A549 (cell line): ENCODE measurements around the gene PRXL2B. TPM values are rescaled to one million over a fixed set of nuclear protein-coding genes. Genes with fewer than 3 reads are reported as not detected.
A peak's percentile ranks its signal among the peaks of the same experiment; 100 is the strongest.

Experiments used
- ATAC-seq, 2 experiments: fragments of 200-7000 bp in 1 of 2; fragments of >200 bp in 1 of 2; cut with Nextera tagmentation in 1 of 2; cut with Tn5 transposase in 1 of 2; 3 replicates each; pipeline versions ENCODE4 v1.8.0 to v1.9.1; 2018 to 2020; ENCODE audit warnings: mild to moderate bottlenecking in 1 of 2, moderate library complexity in 1 of 2
- CTCF ChIA-PET: fragments of 300-600 bp; sonication (Branson Sonifier 250); formaldehyde crosslinking; extraction: SDS; loops from one replicate; lab custom pipeline; 2021; ENCODE audit warnings: antibody characterized with exemption, inconsistent platforms; lab: Yijun Ruan, JAX
- POLR2A ChIA-PET: fragments of 350-600 bp; formaldehyde crosslinking; extraction: SDS; loops from one replicate; lab custom pipeline; 2021; ENCODE audit warnings: antibody characterized with exemption, inconsistent platforms; lab: Yijun Ruan, JAX
- DNase-seq, 2 experiments: peaks; one replicate each; pipeline versions ENCODE4 v3.0.0 to v3.0.0-alpha.2; 2011 to 2016; ENCODE audit warnings: low read depth in 1 of 2, low spot score in 1 of 2
- FAIRE-seq: peaks from 2 replicates; lab custom pipeline; 2011; peaks lifted over from hg19 to GRCh38; lab: Jason Lieb, UNC
- H3K27ac ChIP-seq, 2 experiments: fragments of >200 bp; sonication (Bioruptor Twin); formaldehyde crosslinking; 3 replicates each; pipeline ENCODE4 v1.5.1; 2016 to 2017
- H3K4me1 ChIP-seq: fragments of >200 bp; sonication (Bioruptor Twin); formaldehyde crosslinking; 3 replicates; pipeline ENCODE4 v1.6.1; 2016
- H3K4me2 ChIP-seq: fragments of >200 bp; sonication (Bioruptor Twin); formaldehyde crosslinking; 3 replicates; pipeline ENCODE4 v1.6.1; 2016
- H3K4me3 ChIP-seq: fragments of >200 bp; sonication (Bioruptor Twin); formaldehyde crosslinking; 3 replicates; pipeline ENCODE4 v1.5.1; 2016
- H3K9me3 ChIP-seq: fragments of >200 bp; sonication (Bioruptor Twin); formaldehyde crosslinking; 3 replicates; pipeline ENCODE4 v1.6.1; 2016
- E2F6 ChIP-seq: IDR thresholded peaks from 2 replicates; pipeline ENCODE4 v1.6.1; 2012; ENCODE audit warnings: low read depth, borderline replicate concordance
- FOSL2 ChIP-seq, 2 experiments: fragments of 450-650 bp in 1 of 2; fragments of >200 bp in 1 of 2; sonication (Bioruptor Twin) in 1 of 2; formaldehyde crosslinking; IDR thresholded peaks; 2 replicates each; pipeline versions ENCODE4 v1.5.0 to v1.6.1; 2016 to 2020; ENCODE audit warnings: mild to moderate bottlenecking in 1 of 2, moderate library complexity in 1 of 2
- HDAC2 ChIP-seq: fragments of 200-600 bp; sonication (generic); IDR thresholded peaks from 2 replicates; pipeline ENCODE4 v1.6.1; 2016
- JUN ChIP-seq, 2 experiments: fragments of >200 bp; sonication (Bioruptor Twin); formaldehyde crosslinking; IDR thresholded peaks; 2 replicates in 1 of 2; 3 replicates in 1 of 2; pipeline ENCODE4 v1.6.1; 2016 to 2017
- MAX ChIP-seq: IDR thresholded peaks from 2 replicates; pipeline ENCODE4 v1.6.1; 2012
- MAZ ChIP-seq: fragments of 150-350 bp; IDR thresholded peaks from 2 replicates; pipeline ENCODE4 v1.6.1; 2014; ENCODE audit warnings: antibody characterized with exemption, low read depth, low read length, borderline replicate concordance
- MYC ChIP-seq: IDR thresholded peaks from 2 replicates; pipeline ENCODE4 v1.6.1; 2012; ENCODE audit warnings: mild to moderate bottlenecking, inconsistent platforms, low read length, improper control_type of control experiment, borderline replicate concordance
- NFE2L2 ChIP-seq: fragments of 150-350 bp; conservative IDR thresholded peaks from 2 replicates; pipeline ENCODE4 v1.6.1; 2014; ENCODE audit warnings: low read length
- NR3C1 ChIP-seq: fragments of >200 bp; sonication (Bioruptor Twin); formaldehyde crosslinking; IDR thresholded peaks from 3 replicates; pipeline ENCODE4 v1.6.1; 2017
- PHF8 ChIP-seq: fragments of 200-600 bp; sonication (generic); IDR thresholded peaks from 2 replicates; pipeline ENCODE4 v1.6.1; 2016; ENCODE audit warnings: low read depth, mild to moderate bottlenecking, antibody characterized with exemption, moderate library complexity, borderline replicate concordance
- POLR2A ChIP-seq: IDR thresholded peaks from 2 replicates; pipeline ENCODE4 v1.6.1; 2012; ENCODE audit warnings: mild to moderate bottlenecking, low read length
- POLR2AphosphoS2 ChIP-seq: conservative IDR thresholded peaks from 2 replicates; pipeline ENCODE4 v1.6.1; 2012; ENCODE audit warnings: low read length, improper control_type of control experiment, inconsistent platforms
- RAD21 ChIP-seq, 2 experiments: fragments of >200 bp in 1 of 2; sonication (Bioruptor Twin) in 1 of 2; formaldehyde crosslinking in 1 of 2; IDR thresholded peaks in 1 of 2; conservative IDR thresholded peaks in 1 of 2; 2 replicates in 1 of 2; 3 replicates in 1 of 2; pipeline ENCODE4 v1.6.1; 2012 to 2018; ENCODE audit warnings: inconsistent platforms in 1 of 2
- RNF2 ChIP-seq: fragments of 200-600 bp; sonication (generic); IDR thresholded peaks from 2 replicates; pipeline ENCODE4 v1.6.1; 2016; ENCODE audit warnings: low read depth, mild to moderate bottlenecking, antibody characterized with exemption, moderate library complexity, borderline replicate concordance
- SMC3 ChIP-seq: fragments of >200 bp; sonication (Bioruptor Twin); formaldehyde crosslinking; IDR thresholded peaks from 3 replicates; pipeline ENCODE4 v1.6.1; 2018; ENCODE audit warnings: inconsistent platforms
- SREBF2 ChIP-seq: fragments of 450-650 bp; IDR thresholded peaks from 2 replicates; pipeline ENCODE4 v1.6.1; 2014; ENCODE audit warnings: mild to moderate bottlenecking, moderate library complexity
- TP53 ChIP-seq: fragments of 250-450 bp; sonication (Bioruptor Pico); IDR thresholded peaks from 2 replicates; pipeline ENCODE4 v1.5.0; 2021; ENCODE audit warnings: mild to moderate bottlenecking, moderate library complexity
- WGBS: methylation state at CpG from one replicate; pipeline ENCODE4 v1.1.6; 2017; ENCODE audit errors: missing lambda C conversion rate; 5-methylcytosine and 5-hydroxymethylcytosine counted together
- polyA minus RNA-seq: library from RNA; depleted of rRNA, polyadenylated mRNA; stranded (reverse); fragments of >200 nt; gene quantifications from 2 replicates; pipeline ENCODE4 v1.2.3, GENCODE V29; 2011; rRNA and poly(A)+ RNA removed
- polyA plus RNA-seq, 4 experiments: library from polyadenylated mRNA; depleted of rRNA in 3 of 4; stranded (reverse); fragments of >200 nt; fragmentation: RNase III in 1 of 4; extraction: RNeasy Plus Mini Kit Qiagen cat#74134 plus additional on column Dnase treatment in 1 of 4; gene quantifications; 2 replicates in 3 of 4; 3 replicates in 1 of 4; pipeline ENCODE4 v1.2.3, GENCODE V29; 2011 to 2017
- TF ChIP-seq, protein P1 (sequence below): fragments of >200 bp; sonication (Bioruptor Twin); formaldehyde crosslinking; IDR thresholded peaks from 3 replicates; pipeline ENCODE4 v1.5.1; 2016
- TF ChIP-seq, protein P2 (sequence below): fragments of >200 bp; sonication (Bioruptor Twin); formaldehyde crosslinking; IDR thresholded peaks from 3 replicates; pipeline ENCODE4 v1.6.1; 2016
- TF ChIP-seq, protein P3 (sequence below): fragments of 200-600 bp; sonication (generic); IDR thresholded peaks from 2 replicates; pipeline ENCODE4 v1.6.1; 2016; ENCODE audit warnings: antibody characterized with exemption, mild to moderate bottlenecking, moderate library complexity
- TF ChIP-seq, protein P4 (sequence below): fragments of 250-450 bp; sonication (Bioruptor Pico); IDR thresholded peaks from 2 replicates; pipeline ENCODE4 v1.5.0; 2021; ENCODE audit warnings: mild to moderate bottlenecking, moderate library complexity, borderline replicate concordance

PRXL2B gene, protein sequence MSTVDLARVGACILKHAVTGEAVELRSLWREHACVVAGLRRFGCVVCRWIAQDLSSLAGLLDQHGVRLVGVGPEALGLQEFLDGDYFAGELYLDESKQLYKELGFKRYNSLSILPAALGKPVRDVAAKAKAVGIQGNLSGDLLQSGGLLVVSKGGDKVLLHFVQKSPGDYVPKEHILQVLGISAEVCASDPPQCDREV
- 4.4 and 6.6 TPM in 2 replicates for polyA plus RNA-seq (2011; rRNA removed)
- 14.3 and 19.8 TPM in 2 replicates for polyA plus RNA-seq (2012; cell fraction: cytosol; rRNA removed)
- 29.8 and 31.3 TPM in 2 replicates for polyA plus RNA-seq (2012; cell fraction: nucleus; rRNA removed)
- 14.7 to 17.4 TPM (median 16.4 TPM) in 3 replicates for polyA plus RNA-seq (2017; fragmentation: RNase III; extraction: RNeasy Plus Mini Kit Qiagen cat#74134 plus additional on column Dnase treatment)
- 4.5 and 5.9 TPM in 2 replicates for polyA minus RNA-seq

DNA sequence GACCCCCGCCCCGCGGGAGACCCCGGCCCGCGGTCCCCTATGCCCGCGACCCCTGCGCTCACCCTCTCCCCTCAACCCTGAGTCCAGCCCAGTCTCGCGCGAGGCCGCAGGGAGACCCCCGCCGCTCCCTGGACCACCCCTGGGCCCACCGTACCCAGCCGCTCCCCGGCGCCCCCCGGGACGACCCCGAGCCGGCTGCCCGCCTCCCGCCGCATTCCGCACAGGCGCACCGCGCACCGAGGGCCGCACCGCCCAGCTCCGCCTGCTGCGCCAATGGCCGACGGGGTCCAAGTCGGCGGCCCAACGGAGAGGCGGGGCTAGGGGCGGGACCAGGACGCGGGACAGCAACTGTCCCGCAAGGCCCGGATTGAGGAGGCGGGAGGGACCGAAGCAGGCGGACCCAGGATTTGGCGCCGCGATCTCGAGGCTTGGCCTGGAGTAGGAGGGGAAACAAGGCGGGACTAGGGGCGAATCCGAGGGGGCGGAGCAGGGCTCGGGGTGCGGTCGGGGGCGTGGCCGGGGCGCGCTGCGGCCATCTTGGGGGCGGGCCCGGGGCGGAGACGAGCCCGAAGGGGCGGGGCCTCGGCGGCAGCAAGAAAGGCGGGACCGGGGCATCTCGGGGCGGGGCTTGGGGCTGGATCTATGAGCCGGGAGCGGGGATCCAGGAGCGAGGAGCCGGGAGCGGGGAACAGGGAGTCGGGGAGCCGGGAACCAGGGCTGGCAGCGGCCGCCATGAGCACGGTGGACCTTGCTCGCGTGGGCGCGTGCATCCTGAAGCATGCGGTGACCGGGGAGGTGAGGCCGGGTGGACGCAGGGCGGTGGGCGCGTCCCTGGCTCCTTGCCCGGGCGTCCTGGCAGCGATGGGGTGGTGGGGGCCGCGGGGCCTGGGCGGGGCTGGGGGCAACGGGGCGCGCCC lies at the start of gene PRXL2B:
PRXL2B (plus strand) TSS at position 624 of the 917 bp plus-strand sequence; CDS start at position 733, 109 bp downstream.
- Histone ChIP-seq H3K4me1 (peaks cover 12% of the 10 kb centered on the region), H3K4me2 (peak within 1 kb of the TSS; percentile 91), H3K9me3 (no peaks in the 10 kb centered on the region), H3K4me3 (peak within 1 kb of the TSS; percentile 78), H3K27ac (peak within 1 kb of the TSS; percentile 87 to 99)
- WGBS = 3% methylated on average over 7 of the region's 107 CpGs
- CTCF ChIA-PET = no interaction called here
- POLR2A ChIA-PET = interaction anchor here (0.6 to 1.0 kb wide), 4 partner anchors 37 to 536 kb away, joined by 3 to 6 read pairs (median 4); partner anchors contain the start of gene PRKCZ
- ATAC-seq (peak; percentile 78 to 95), DNase-seq (peak; percentile 89 to 97), FAIRE-seq (no peak)
- TF ChIP-seq, protein P1, sequence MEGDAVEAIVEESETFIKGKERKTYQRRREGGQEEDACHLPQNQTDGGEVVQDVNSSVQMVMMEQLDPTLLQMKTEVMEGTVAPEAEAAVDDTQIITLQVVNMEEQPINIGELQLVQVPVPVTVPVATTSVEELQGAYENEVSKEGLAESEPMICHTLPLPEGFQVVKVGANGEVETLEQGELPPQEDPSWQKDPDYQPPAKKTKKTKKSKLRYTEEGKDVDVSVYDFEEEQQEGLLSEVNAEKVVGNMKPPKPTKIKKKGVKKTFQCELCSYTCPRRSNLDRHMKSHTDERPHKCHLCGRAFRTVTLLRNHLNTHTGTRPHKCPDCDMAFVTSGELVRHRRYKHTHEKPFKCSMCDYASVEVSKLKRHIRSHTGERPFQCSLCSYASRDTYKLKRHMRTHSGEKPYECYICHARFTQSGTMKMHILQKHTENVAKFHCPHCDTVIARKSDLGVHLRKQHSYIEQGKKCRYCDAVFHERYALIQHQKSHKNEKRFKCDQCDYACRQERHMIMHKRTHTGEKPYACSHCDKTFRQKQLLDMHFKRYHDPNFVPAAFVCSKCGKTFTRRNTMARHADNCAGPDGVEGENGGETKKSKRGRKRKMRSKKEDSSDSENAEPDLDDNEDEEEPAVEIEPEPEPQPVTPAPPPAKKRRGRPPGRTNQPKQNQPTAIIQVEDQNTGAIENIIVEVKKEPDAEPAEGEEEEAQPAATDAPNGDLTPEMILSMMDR = no peak
- 0 out of 2 replicates have a peak, but pooled peaks have one; percentile 68 for TF ChIP-seq E2F6
- peak in 1 of 2 experiments; percentile 39; a peak in 1 of 5 replicates for TF ChIP-seq JUN (IDR thresholded peaks at IDR 0.05)
- TF ChIP-seq POLR2A = peak; percentile 69
- TF ChIP-seq, protein P2, sequence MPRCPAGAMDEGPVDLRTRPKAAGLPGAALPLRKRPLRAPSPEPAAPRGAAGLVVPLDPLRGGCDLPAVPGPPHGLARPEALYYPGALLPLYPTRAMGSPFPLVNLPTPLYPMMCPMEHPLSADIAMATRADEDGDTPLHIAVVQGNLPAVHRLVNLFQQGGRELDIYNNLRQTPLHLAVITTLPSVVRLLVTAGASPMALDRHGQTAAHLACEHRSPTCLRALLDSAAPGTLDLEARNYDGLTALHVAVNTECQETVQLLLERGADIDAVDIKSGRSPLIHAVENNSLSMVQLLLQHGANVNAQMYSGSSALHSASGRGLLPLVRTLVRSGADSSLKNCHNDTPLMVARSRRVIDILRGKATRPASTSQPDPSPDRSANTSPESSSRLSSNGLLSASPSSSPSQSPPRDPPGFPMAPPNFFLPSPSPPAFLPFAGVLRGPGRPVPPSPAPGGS = 0 out of 3 replicates have a peak, but pooled peaks have one; percentile 54
- no peak for TF ChIP-seq NR3C1
- TF ChIP-seq MAX = 0 out of 2 replicates have a peak, but pooled peaks have one; percentile 34
- TF ChIP-seq, protein P3, sequence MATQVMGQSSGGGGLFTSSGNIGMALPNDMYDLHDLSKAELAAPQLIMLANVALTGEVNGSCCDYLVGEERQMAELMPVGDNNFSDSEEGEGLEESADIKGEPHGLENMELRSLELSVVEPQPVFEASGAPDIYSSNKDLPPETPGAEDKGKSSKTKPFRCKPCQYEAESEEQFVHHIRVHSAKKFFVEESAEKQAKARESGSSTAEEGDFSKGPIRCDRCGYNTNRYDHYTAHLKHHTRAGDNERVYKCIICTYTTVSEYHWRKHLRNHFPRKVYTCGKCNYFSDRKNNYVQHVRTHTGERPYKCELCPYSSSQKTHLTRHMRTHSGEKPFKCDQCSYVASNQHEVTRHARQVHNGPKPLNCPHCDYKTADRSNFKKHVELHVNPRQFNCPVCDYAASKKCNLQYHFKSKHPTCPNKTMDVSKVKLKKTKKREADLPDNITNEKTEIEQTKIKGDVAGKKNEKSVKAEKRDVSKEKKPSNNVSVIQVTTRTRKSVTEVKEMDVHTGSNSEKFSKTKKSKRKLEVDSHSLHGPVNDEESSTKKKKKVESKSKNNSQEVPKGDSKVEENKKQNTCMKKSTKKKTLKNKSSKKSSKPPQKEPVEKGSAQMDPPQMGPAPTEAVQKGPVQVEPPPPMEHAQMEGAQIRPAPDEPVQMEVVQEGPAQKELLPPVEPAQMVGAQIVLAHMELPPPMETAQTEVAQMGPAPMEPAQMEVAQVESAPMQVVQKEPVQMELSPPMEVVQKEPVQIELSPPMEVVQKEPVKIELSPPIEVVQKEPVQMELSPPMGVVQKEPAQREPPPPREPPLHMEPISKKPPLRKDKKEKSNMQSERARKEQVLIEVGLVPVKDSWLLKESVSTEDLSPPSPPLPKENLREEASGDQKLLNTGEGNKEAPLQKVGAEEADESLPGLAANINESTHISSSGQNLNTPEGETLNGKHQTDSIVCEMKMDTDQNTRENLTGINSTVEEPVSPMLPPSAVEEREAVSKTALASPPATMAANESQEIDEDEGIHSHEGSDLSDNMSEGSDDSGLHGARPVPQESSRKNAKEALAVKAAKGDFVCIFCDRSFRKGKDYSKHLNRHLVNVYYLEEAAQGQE = peak; percentile 32

- H3K27ac ChIP-seq = no peak overlapping the region
- DNase-seq = no peak
- H3K4me1 ChIP-seq = peaks cover 33% of the 10 kb centered on the region
- ChIA-PET CTCF (no interaction called here), POLR2A (no interaction called here)
- 90% methylated on average over 2 of the region's 9 CpGs for WGBS
- no peak overlapping the region for H3K4me2 ChIP-seq
- no peak for FAIRE-seq
- no peak overlapping the region for H3K4me3 ChIP-seq
- H3K9me3 ChIP-seq = no peaks in the 10 kb centered on the region
- no peak for ATAC-seq
- TF ChIP-seq RAD21 (conservative IDR thresholded peaks at IDR 0.05 in 1 of 2, IDR thresholded peaks at IDR 0.05 in 1 of 2) (no peak), RNF2 (no peak), MYC (no peak), POLR2AphosphoS2 (no peak), MAZ (no peak), NFE2L2 (no peak), SMC3 (no peak), TP53 (CRISPR knock-in tag) (no peak), SREBF2 (no peak), HDAC2 (no peak), PHF8 (no peak), FOSL2 (IDR thresholded peaks at IDR 0.05) (no peak), FOSL2 (CRISPR knock-in tag; IDR thresholded peaks at IDR 0.05) (no peak)
- TF ChIP-seq, protein P2 = no peak
- TF ChIP-seq, protein P4, sequence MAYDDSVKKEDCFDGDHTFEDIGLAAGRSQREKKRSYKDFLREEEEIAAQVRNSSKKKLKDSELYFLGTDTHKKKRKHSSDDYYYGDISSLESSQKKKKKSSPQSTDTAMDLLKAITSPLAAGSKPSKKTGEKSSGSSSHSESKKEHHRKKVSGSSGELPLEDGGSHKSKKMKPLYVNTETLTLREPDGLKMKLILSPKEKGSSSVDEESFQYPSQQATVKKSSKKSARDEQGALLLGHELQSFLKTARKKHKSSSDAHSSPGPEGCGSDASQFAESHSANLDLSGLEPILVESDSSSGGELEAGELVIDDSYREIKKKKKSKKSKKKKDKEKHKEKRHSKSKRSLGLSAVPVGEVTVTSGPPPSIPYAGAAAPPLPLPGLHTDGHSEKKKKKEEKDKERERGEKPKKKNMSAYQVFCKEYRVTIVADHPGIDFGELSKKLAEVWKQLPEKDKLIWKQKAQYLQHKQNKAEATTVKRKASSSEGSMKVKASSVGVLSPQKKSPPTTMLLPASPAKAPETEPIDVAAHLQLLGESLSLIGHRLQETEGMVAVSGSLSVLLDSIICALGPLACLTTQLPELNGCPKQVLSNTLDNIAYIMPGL (CRISPR knock-in tag) = no peak
Measured at GRCh38 chr1:2537784-2538115, 48.8 kb upstream of the PRXL2B start.
